22Rv1 (cell line): ENCODE measurements around the gene TYRP1.

Experiments used
- H3K27ac ChIP-seq: fragments of 450-650 bp; 2 replicates; pipeline ENCODE4 v1.5.1; 2017
- ZFX ChIP-seq: fragments of 450-650 bp; IDR thresholded peaks from 2 replicates; pipeline ENCODE4 v1.6.1; 2017; ENCODE audit warnings: antibody characterized with exemption, borderline replicate concordance
- TF ChIP-seq, protein P1 (sequence below): fragments of 450-650 bp; IDR thresholded peaks from 2 replicates; pipeline ENCODE4 v1.5.1; 2017; ENCODE audit warnings: mild to moderate bottlenecking

Gene TYRP1

DNA sequence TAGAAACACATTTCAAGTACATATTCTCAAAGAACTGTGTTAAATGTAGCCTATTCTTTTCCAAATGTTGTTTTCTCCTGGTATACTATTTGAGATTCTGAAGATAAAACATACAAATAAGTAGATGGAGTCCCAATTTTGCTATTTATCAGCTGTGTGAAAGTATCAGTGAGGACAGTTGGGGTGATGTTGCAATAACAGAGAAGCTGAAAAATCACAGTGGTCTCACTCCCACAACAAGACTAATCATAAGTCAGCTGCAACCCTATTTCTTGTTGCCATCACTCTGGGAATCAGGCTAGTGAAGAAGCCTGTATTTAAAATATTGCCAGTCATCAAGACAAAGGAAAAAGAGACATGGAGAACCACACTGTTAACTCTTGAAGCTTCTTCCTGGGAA lies 55.8 kb downstream of the TYRP1 start:
- H3K27ac ChIP-seq: no peak overlapping the region
- TF ChIP-seq, protein P1, sequence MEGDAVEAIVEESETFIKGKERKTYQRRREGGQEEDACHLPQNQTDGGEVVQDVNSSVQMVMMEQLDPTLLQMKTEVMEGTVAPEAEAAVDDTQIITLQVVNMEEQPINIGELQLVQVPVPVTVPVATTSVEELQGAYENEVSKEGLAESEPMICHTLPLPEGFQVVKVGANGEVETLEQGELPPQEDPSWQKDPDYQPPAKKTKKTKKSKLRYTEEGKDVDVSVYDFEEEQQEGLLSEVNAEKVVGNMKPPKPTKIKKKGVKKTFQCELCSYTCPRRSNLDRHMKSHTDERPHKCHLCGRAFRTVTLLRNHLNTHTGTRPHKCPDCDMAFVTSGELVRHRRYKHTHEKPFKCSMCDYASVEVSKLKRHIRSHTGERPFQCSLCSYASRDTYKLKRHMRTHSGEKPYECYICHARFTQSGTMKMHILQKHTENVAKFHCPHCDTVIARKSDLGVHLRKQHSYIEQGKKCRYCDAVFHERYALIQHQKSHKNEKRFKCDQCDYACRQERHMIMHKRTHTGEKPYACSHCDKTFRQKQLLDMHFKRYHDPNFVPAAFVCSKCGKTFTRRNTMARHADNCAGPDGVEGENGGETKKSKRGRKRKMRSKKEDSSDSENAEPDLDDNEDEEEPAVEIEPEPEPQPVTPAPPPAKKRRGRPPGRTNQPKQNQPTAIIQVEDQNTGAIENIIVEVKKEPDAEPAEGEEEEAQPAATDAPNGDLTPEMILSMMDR: no peak
- TF ChIP-seq ZFX: no peak

DNA sequence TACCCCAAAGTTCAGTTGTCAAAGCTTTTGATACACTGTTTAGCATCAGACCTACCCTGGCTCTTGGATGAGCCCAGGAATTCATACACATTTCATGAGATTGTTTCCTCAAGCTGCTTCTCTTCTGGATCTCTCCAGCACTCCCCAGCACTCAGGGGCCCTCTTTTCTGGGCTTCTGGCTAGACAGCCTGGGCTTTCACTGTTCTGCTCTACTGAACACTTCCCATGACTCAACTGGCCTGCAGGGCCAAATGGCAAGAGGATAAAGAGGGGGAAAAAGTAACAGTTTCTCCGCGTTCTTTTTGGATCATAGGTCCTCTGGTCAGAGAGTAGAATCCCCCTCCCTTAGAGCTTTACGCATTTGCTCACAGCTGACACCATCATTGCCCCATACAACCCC lies 60.7 kb downstream of the TYRP1 start:
- TF ChIP-seq, protein P1: no peak
- TF ChIP-seq ZFX: no peak
- H3K27ac ChIP-seq: no peak overlapping the region

DNA sequence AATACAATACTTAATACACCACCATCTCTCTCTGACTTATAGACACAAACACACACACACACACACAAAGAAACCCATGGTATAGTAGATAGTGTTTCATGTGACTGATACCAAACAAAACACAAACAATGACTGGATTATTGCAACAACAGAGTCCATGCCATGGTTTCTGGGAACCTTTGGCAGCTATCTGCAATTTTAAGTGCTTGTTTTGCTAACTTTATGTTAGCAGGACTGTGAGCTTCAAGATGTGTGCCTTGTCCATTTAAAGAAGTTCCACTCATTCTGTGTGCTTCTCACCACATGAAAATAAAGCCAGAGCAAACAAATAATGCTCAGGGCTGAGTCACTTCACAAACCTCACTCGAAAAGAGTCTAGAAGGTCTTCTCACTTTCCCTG lies 66.6 kb downstream of the TYRP1 start:
- TF ChIP-seq ZFX: no peak
- TF ChIP-seq, protein P1: no peak
- no peak overlapping the region for H3K27ac ChIP-seq
